ENCODE data around the gene TMEM72.

GRCh38 chr10:44863344-44864047, 47.6 kb upstream of the TMEM72 start:
- TF ChIP-seq CTCF (conservative IDR thresholded peaks at IDR 0.05) (no peak), EZH2 (IDR thresholded peaks at IDR 0.05; ENCODE audit: low read depth) (no peak)
